CD4-positive, alpha-beta T cell treated with Interleukin-6 at 100 ng/mL for 8 hours (primary cell): Measurements from ENCODE around the gene ZG16B.
A peak's percentile ranks its signal among the peaks of the same experiment; 100 is the strongest.

Source experiments
- DNase-seq: peaks from one replicate; pipeline ENCODE4 v3.0.0-alpha.2; 2020; ENCODE audit warnings: mixed read lengths, low spot score

The ZG16B gene

GRCh38 chr16:2806286-2806685, 23.8 kb upstream of the ZG16B start:
- DNase-seq = no peak

- no peak for DNase-seq
Observed at GRCh38 chr16:2808181-2808580, 21.9 kb upstream of the ZG16B start.

GRCh38 chr16:2809149-2809760, 20.8 kb upstream of the ZG16B start:
- no peak for DNase-seq

GRCh38 chr16:2810651-2811050, 19.5 kb upstream of the ZG16B start:
- DNase-seq = no peak

- DNase-seq = no peak
Observed at GRCh38 chr16:2811703-2812471, 18.2 kb upstream of the ZG16B start.

- DNase-seq = no peak
Observed at GRCh38 chr16:2813771-2814221, 16.3 kb upstream of the ZG16B start.

GRCh38 chr16:2814551-2815298, 15.4 kb upstream of the ZG16B start:
- no peak for DNase-seq

GRCh38 chr16:2815299-2815771, 14.8 kb upstream of the ZG16B start:
- DNase-seq = no peak

- peak; percentile 17 for DNase-seq
Observed at GRCh38 chr16:2816751-2817339, 13.3 kb upstream of the ZG16B start, which contains the start of gene PRSS21. Gene PRSS21 (plus strand): TSS chr16:2817237. CDS start chr16:2817269, 32 bp downstream.

- DNase-seq = no peak
Observed at GRCh38 chr16:2817340-2818271, 12.5 kb upstream of the ZG16B start.

- no peak for DNase-seq
Observed at GRCh38 chr16:2818272-2818876, 11.7 kb upstream of the ZG16B start.

GRCh38 chr16:2819179-2819938, 10.7 kb upstream of the ZG16B start:
- no peak for DNase-seq

- no peak for DNase-seq
Observed at GRCh38 chr16:2819939-2820835, 9.9 kb upstream of the ZG16B start.

GRCh38 chr16:2820836-2821486, 9.1 kb upstream of the ZG16B start:
- DNase-seq = no peak

GRCh38 chr16:2821487-2822157, 8.5 kb upstream of the ZG16B start:
- no peak for DNase-seq

GRCh38 chr16:2822158-2822495, 8.0 kb upstream of the ZG16B start:
- DNase-seq = no peak

- no peak for DNase-seq
Observed at GRCh38 chr16:2822496-2822895, 7.6 kb upstream of the ZG16B start.

- DNase-seq = no peak
Observed at GRCh38 chr16:2824626-2825025, 5.5 kb upstream of the ZG16B start.
